ENCODE data around the gene CDC123.
A peak's percentile ranks its signal among the peaks of the same experiment; 100 is the strongest.

The CDC123 gene

GRCh38 chr10:12214763-12215218 lies 18.8 kb downstream of the CDC123 start:
- POLR2A ChIA-PET: no interaction called here
- Histone ChIP-seq H3K4me3 (ENCODE audit: low read depth, low read length) (no peak overlapping the region), H3K27ac (ENCODE audit: extremely low read depth, low read depth, low read length) (no peak overlapping the region), H3K9me3 (ENCODE audit: control insufficient read depth, insufficient read depth, low read depth, low read length) (no peaks in the 10 kb centered on the region), H3K4me1 (ENCODE audit: control insufficient read depth, insufficient read depth, low read length) (0 out of 2 replicates have a peak, but pooled peaks cover 7% of the 10 kb centered on the region), H3K36me3 (ENCODE audit: control insufficient read depth in 2 of 2, insufficient read depth in 1 of 2, low read length in 2 of 2) (peaks cover 54 to 66% of the 10 kb centered on the region in 2 experiments)
- CTCF ChIA-PET: interaction anchor here (0.6 to 4.4 kb wide), 50 partner anchors 10 to 1297 kb away, joined by 3 to 33 read pairs (median 4); partner anchors contain the start of genes CDC123 and NUDT5
- TF ChIP-seq GLI2 (tag by site-specific recombination; IDR thresholded peaks at IDR 0.05; ENCODE audit: borderline replicate concordance, low read depth) (no peak), ZNF518A (tag by site-specific recombination; conservative IDR thresholded peaks at IDR 0.05; ENCODE audit: low read depth) (0 out of 2 replicates have a peak, but pooled peaks have one; percentile 15), ZNF473 (tag by site-specific recombination; IDR thresholded peaks at IDR 0.05) (no peak), ZNF24 (tag by site-specific recombination; IDR thresholded peaks at IDR 0.05) (no peak), ZNF221 (tag by site-specific recombination; IDR thresholded peaks at IDR 0.05; ENCODE audit: borderline replicate concordance) (no peak), SP7 (tag by site-specific recombination; IDR thresholded peaks at IDR 0.05) (0 out of 2 replicates have a peak, but pooled peaks have one; percentile 29), ZNF362 (tag by site-specific recombination; IDR thresholded peaks at IDR 0.05) (peak; percentile 78; the same call in 1 of the 2 replicates), KLF8 (tag by site-specific recombination; IDR thresholded peaks at IDR 0.05) (no peak), ZBTB49 (tag by site-specific recombination; IDR thresholded peaks at IDR 0.05; ENCODE audit: low read depth) (no peak), ZNF747 (tag by site-specific recombination; IDR thresholded peaks at IDR 0.05) (no peak), ZNF571 (tag by site-specific recombination; IDR thresholded peaks at IDR 0.05) (no peak), SCRT2 (tag by site-specific recombination; IDR thresholded peaks at IDR 0.05) (no peak), ZXDB (tag by site-specific recombination; IDR thresholded peaks at IDR 0.05) (no peak), PRDM6 (tag by site-specific recombination; IDR thresholded peaks at IDR 0.05) (peak; percentile 19; the same call in 1 of the 2 replicates), ZNF544 (tag by site-specific recombination; IDR thresholded peaks at IDR 0.05) (no peak), ZNF792 (tag by site-specific recombination; IDR thresholded peaks at IDR 0.05) (no peak), ZFP41 (tag by site-specific recombination; IDR thresholded peaks at IDR 0.05; ENCODE audit: borderline replicate concordance) (no peak), PRDM1 (tag by site-specific recombination; IDR thresholded peaks at IDR 0.05) (0 out of 2 replicates have a peak, but pooled peaks have one; percentile 21), ZNF629 (tag by site-specific recombination; IDR thresholded peaks at IDR 0.05) (peak; percentile 49; the same call in 1 of the 2 replicates), MYNN (tag by site-specific recombination; IDR thresholded peaks at IDR 0.05; ENCODE audit: borderline replicate concordance) (no peak), ZNF488 (tag by site-specific recombination; IDR thresholded peaks at IDR 0.05) (no peak), ZBTB48 (tag by site-specific recombination; IDR thresholded peaks at IDR 0.05) (no peak), ZNF677 (tag by site-specific recombination; IDR thresholded peaks at IDR 0.05) (no peak), ZNF138 (tag by site-specific recombination; IDR thresholded peaks at IDR 0.05; ENCODE audit: borderline replicate concordance) (no peak), ZNF654 (tag by site-specific recombination; IDR thresholded peaks at IDR 0.05; ENCODE audit: low read depth) (peak; percentile 56), ZNF701 (tag by site-specific recombination; IDR thresholded peaks at IDR 0.05) (no peak), HOXD13 (CRISPR knock-in tag; IDR thresholded peaks at IDR 0.05; ENCODE audit: borderline replicate concordance) (no peak), ZNF580 (tag by site-specific recombination; IDR thresholded peaks at IDR 0.05) (no peak)

All from HEK293 (cell line).